Muscle layer of colon (tissue), 2 donors: Measurements from ENCODE around the gene NEO1.

Experiments used
- H3K27ac ChIP-seq: one replicate; pipeline ENCODE4 v1.7.0; 2013; ENCODE audit warnings: low read depth, mild to moderate bottlenecking, low read length, moderate library complexity
- H3K27me3 ChIP-seq, 2 donors: one replicate each; pipeline ENCODE4 v1.7.0; 2013; ENCODE audit warnings: low read length in 2 of 2, mild to moderate bottlenecking in 2 of 2; ENCODE audit not compliant: insufficient read depth in 2 of 2, control insufficient read depth in 1 of 2
- H3K36me3 ChIP-seq: one replicate; pipeline ENCODE4 v1.7.0; 2013; ENCODE audit warnings: mild to moderate bottlenecking, low read length; ENCODE audit not compliant: insufficient read depth
- H3K4me1 ChIP-seq: one replicate; pipeline ENCODE4 v1.7.0; 2013; ENCODE audit warnings: mild to moderate bottlenecking, low read length; ENCODE audit not compliant: insufficient read depth
- H3K4me3 ChIP-seq, 2 donors: one replicate each; pipeline ENCODE4 v1.7.0; 2013; ENCODE audit warnings: low read length in 2 of 2, low read depth in 1 of 2, mild to moderate bottlenecking in 1 of 2, moderate library complexity in 1 of 2
- H3K9ac ChIP-seq: one replicate; pipeline ENCODE4 v1.7.0; 2013; ENCODE audit warnings: low read length
- H3K9me3 ChIP-seq: one replicate; pipeline ENCODE4 v1.7.0; 2013; ENCODE audit warnings: mild to moderate bottlenecking, low read length
- donor health status: abdominal sarcoma.
- donor health status: Adenocarcinoma of cecum.

Gene NEO1

DNA sequence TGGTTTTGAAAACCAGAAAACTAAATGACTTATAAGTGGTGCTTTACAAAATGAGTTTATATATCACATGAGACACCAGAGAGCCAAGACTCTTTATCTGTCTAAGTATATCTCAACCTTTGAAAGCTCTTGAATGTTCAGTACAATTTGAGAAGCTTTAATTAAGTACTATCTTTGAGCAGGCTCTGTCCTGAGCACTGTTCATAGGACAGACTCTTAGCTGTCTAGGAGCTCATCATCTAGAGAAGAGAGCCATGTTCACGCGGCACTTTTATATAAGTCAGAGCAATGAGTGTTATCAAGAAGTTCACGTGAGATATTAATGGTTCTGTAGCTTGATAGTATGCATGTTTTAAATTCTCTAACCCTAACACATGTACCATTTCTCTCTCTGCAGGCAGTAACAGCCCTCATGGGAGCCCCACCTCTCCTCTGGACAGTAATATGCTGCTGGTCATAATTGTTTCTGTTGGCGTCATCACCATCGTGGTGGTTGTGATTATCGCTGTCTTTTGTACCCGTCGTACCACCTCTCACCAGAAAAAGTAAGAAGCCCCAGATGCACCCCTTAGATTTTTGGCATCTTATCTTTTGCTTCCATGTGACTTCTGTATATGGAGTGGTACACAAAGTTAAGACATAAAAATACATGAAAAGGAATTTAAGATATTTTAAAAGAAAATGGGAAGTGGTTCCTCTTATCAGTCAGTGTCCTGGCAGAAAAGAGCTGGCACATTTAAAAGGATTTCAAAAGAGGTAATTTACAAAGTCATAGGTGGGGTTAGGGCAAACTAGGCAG, 230.5 kb downstream of the NEO1 start:
- Histone ChIP-seq H3K9me3 (no peaks in the 10 kb centered on the region), H3K27ac (no peak overlapping the region), H3K36me3 (peaks cover 44% of the 10 kb centered on the region), H3K9ac (no peak overlapping the region), H3K4me1 (no peaks in the 10 kb centered on the region), H3K4me3 (no peak overlapping the region), H3K27me3 (no peaks in the 10 kb centered on the region)

DNA sequence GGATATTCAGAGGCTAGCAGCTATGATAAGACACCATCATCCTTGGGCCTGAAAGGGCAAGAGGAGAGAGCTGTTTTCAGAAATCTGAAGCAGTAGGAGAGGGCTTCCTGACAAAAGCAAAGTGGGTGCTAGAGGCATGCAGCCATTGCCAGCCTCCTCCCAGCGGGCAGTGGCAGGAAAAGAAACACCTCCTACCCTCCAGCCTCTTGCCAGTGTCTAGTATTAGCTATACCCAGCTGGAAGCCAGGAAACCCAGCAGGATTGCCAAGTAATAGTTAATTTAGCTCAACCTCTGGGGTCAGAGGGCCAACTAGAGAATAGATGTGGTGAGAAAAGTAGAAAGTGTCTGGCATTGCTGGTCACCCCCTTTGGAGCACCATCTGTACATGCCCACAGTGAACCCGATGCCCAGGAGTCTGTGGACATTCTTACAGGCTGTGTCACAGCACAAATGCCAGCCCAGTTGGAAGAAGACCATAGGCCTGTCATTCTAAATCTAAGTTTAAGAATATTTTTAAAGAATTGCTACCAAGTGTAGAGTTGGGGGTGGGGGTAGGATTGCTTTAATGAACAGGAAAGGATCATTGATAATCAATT, 231.2 kb downstream of the NEO1 start:
- Histone ChIP-seq H3K4me3 (no peak overlapping the region), H3K9ac (no peak overlapping the region), H3K4me1 (no peaks in the 10 kb centered on the region), H3K9me3 (no peaks in the 10 kb centered on the region), H3K27me3 (no peaks in the 10 kb centered on the region), H3K36me3 (peaks cover 51% of the 10 kb centered on the region), H3K27ac (no peak overlapping the region)

DNA sequence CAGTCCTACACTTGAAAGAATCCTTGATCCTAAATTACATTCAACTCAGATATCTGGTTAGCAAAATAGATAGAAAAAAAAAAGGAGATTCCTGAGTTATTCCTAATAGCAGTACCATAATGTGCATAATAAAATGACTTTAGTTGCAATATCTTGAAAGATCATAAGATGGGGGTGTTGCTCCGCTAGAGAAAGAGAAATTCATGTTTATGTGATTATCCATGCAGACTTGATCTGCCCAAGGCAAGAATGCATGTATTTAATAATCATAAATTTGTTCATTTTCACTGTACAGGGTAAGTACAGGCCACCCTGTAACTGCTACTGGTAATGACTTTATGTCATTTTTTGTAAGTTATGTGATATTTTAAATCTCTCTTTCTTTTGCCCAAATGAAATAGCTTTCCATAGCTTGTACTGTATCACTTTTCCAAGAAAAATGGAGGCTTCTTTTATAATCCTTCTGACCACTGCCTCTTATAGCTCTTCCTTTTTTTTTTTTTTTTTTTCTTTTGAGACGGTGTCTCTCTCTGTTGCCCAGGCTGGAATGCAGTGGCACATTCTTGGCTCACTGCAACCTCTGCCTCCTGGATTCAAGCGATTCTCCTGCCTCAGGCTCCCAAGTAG, 231.9 kb downstream of the NEO1 start:
- H3K36me3 ChIP-seq = peaks cover 58% of the 10 kb centered on the region

DNA sequence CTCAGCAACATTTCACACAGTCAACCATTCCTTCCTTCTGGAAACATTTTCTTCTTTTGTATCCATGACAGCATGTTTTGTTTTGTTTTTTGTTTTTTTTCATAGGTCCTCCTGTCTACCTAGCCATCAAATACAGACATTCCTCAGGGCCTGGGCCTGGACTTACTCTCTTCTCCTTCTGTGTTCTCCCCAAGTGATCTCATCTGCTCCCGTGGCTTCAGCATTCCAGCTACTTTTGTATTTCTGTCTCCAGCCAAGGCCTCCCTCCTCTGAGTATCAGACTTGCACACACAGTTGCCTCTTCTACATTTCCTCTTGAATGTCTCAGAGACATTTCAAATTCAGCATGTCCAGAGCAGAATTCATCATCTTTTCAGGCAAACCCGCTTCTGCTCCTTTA, 234.0 kb downstream of the NEO1 start:
- H3K4me1 ChIP-seq = no peaks in the 10 kb centered on the region
- no peak overlapping the region for H3K27ac ChIP-seq
- H3K9me3 ChIP-seq = no peaks in the 10 kb centered on the region
- peaks cover 56% of the 10 kb centered on the region for H3K36me3 ChIP-seq
- no peak overlapping the region for H3K4me3 ChIP-seq
- no peak overlapping the region for H3K9ac ChIP-seq
- H3K27me3 ChIP-seq = no peaks in the 10 kb centered on the region

More for the DNA sequence above, 231.9 kb downstream of the NEO1 start:
- no peak overlapping the region for H3K4me3 ChIP-seq
- no peaks in the 10 kb centered on the region for H3K4me1 ChIP-seq
- H3K27me3 ChIP-seq = no peaks in the 10 kb centered on the region
- H3K9ac ChIP-seq = no peak overlapping the region
- H3K27ac ChIP-seq = no peak overlapping the region
- H3K9me3 ChIP-seq = no peaks in the 10 kb centered on the region

DNA sequence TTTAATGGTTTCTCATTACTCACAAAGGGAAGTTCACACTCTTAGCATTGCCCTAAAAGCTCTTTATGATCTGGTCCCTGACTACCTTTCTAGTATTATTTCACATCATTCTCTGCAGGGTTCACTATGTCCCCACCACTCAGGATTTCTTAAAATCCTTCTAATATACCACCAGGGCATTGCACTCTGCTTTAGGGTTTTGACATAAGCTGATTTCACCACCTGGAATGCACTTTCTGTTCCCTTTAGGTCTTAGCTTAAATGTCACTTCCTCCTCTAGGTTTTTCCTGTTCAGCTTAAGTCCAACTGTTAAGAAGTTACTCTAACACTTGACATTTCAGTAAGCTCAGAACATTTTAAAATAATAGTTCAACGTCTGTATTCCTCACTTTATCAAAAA, 234.8 kb downstream of the NEO1 start:
- Histone ChIP-seq H3K4me3 (no peak overlapping the region), H3K4me1 (no peaks in the 10 kb centered on the region), H3K27me3 (no peaks in the 10 kb centered on the region), H3K9ac (no peak overlapping the region), H3K9me3 (no peaks in the 10 kb centered on the region), H3K36me3 (peaks cover 56% of the 10 kb centered on the region), H3K27ac (no peak overlapping the region)

DNA sequence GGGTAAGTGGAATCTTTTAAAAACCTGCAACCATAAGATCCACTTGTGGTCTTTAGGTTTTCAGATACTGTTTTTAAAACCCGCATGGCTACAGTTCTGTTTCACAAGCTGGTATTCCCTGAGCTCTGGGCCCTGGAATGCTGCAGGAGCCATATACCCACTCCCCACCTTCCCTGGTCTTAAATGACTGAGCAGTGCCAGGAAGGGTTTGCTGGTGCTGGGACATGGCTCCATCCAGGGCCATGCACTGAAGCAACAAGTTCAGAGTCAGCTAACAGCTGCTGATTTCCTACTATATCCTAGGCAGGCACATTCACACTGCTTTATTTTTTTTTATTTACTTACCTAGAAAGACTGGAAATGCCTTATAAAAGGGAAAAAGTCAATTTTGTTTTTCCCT, 239.2 kb downstream of the NEO1 start:
- Histone ChIP-seq H3K9me3 (no peaks in the 10 kb centered on the region), H3K27me3 (no peaks in the 10 kb centered on the region), H3K4me1 (no peaks in the 10 kb centered on the region), H3K4me3 (no peak overlapping the region), H3K9ac (no peak overlapping the region), H3K27ac (no peak overlapping the region), H3K36me3 (peaks cover 37% of the 10 kb centered on the region)

DNA sequence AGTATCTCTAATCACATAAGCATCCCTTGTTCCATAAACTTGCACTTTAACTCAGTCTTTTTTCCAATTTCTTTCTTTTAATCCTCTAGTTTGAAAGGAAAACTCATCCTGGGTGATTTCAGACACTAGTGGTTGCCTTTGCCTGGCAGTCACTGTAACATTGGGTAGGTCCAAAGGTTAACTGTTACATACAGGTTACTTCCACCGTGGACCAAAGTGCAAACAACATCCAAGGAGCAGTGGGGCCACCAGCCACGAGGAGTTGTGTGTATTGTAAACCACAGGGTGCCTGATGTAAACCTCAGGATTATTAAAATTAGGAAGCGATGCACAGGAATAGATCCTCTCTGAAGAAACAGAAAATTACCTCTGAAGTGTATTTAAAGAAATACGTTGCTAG, 241.5 kb downstream of the NEO1 start:
- H3K27ac ChIP-seq = no peak overlapping the region
- H3K27me3 ChIP-seq = no peaks in the 10 kb centered on the region
- H3K9ac ChIP-seq = no peak overlapping the region
- no peak overlapping the region for H3K4me3 ChIP-seq
- H3K9me3 ChIP-seq = no peaks in the 10 kb centered on the region
- peaks cover 36% of the 10 kb centered on the region for H3K36me3 ChIP-seq
- no peaks in the 10 kb centered on the region for H3K4me1 ChIP-seq

DNA sequence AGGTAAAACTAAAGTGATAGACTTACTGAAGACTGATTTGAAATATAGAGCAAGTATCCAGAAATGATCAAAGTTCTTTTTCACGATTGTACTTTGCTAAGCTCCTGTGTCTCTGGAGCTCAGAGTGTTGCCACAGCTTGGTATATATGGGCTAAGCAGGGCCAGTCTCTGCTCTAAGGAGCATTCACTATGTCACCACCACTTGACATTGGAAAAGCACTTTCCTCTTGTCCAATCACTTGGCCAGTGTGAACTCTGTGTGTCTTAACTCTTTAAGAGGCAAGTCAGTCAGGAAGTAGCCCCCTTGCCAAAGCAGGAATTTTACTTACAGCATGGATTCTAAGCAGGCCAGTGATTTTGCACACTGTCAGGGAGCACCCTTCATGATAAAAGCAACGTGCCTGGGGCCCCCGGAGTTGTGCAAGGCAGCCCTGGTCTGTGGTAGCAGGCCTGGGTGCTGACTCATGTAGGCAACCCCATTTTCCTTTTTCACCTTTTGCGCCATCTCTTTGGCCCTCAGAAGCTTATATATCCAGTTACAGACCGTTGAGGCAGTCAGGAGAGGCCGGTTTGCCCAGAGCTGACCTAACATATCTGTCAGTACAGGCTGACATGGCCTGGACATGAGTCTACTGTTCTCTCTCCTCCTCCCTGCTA, 243.5 kb downstream of the NEO1 start:
- Histone ChIP-seq H3K36me3 (peaks cover 34% of the 10 kb centered on the region), H3K9me3 (no peaks in the 10 kb centered on the region), H3K27ac (no peak overlapping the region), H3K27me3 (no peaks in the 10 kb centered on the region), H3K4me1 (no peaks in the 10 kb centered on the region), H3K9ac (no peak overlapping the region), H3K4me3 (no peak overlapping the region)

DNA sequence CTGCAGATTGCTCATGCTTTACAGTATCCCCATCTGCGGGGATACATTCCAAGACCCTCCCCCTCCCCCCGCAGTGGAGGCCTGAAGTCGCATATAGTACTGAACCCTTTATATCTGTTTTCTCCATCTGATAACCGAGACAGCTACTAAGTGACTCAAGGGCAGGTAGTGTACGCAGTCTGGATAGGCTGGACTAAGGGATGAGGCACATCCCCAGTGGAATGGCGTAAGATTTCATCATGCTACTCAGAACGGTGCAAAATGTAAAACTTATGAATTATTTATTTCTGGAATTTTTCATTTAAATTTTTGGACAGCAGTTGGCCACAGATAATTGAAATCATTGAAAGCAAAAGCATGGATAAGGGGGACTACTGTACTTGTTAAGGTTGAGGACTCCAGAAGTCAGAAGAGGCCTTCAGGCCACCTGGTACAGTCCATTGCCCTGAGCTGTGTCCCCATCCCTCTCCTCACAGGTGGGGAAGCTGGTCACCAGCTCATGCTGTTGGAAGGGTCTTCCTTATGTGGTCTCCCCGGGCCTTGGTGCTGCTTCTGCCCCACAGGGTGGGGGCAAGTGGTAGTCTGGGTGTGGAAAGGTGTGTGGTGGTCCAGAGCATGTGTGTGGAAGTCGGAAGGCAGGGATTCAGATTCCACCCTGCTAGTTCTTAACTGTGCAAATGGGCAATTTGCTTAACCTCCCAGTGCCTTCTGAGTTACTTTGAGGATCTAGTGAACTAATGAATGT, 244.5 kb downstream of the NEO1 start:
- Histone ChIP-seq H3K4me3 (no peak overlapping the region), H3K36me3 (peaks cover 45% of the 10 kb centered on the region), H3K9ac (no peak overlapping the region), H3K27ac (no peak overlapping the region), H3K4me1 (no peaks in the 10 kb centered on the region), H3K9me3 (no peaks in the 10 kb centered on the region), H3K27me3 (no peaks in the 10 kb centered on the region)

DNA sequence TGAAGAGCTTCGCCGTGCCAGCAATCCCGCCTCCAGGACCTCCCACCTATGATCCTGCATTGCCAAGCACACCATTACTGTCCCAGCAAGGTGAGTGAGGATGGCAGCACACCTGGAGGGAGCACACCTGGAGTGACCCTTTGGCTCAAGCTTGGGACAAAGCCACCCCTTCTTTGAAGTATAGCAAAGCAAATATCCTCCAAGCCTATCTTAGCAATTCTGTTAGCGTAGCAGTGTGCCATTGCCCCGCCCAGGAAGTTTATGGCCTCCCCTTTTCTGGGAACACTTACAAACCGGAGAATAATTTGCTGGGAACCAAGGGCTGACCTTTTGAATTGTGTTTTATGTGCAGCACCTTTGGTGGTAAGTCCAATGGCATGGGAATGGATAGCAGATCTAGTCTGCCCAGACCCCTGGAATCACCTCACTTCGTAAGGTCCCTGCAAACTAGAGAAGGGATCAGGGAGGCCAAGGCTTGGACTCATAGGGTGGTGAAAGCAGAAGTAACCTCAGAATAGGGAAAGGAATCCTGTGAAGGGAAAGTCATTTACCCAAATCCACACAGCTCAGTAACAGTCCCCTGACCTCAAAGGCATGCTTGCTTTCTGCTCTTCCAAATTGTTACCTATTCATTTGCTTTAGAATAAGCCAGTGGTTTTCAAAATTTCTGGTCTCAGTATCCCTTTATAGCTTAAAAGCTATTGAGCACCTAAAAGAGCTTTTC, 246.4 kb downstream of the NEO1 start:
- Histone ChIP-seq H3K4me3 (no peak overlapping the region), H3K4me1 (no peaks in the 10 kb centered on the region), H3K27ac (no peak overlapping the region), H3K36me3 (peaks cover 61% of the 10 kb centered on the region), H3K9ac (no peak overlapping the region), H3K27me3 (no peaks in the 10 kb centered on the region), H3K9me3 (no peaks in the 10 kb centered on the region)
